Upper lobe of left lung (tissue), 6 donors: ENCODE data around the gene GPR158. TPM values are rescaled to one million over a fixed set of nuclear protein-coding genes. Genes with fewer than 3 reads are reported as not detected.
"Not testable (repeated sequence)": the region's sequence is repeated elsewhere in the genome, so short reads cannot be mapped to it uniquely, and the experiment has no call there.

Experiments
- ATAC-seq, 2 donors: fragments of 200-7000 bp; cut with Tn5 transposase; one replicate each; pipeline ENCODE4 v1.9.1; 2022; ENCODE audit warnings: mild to moderate bottlenecking in 2 of 2, moderate library complexity in 2 of 2; ENCODE audit not compliant: low FRiP score in 2 of 2
- DNase-seq, 2 donors: peaks; one replicate each; pipeline ENCODE4 v3.0.0-alpha.2; 2019 to 2020
- H3K27ac ChIP-seq, 4 donors: fragments of 200-600 bp; sonication (generic); one replicate each; pipeline ENCODE4 v1.5.1; 2016 to 2019
- H3K27me3 ChIP-seq, 4 donors: fragments of 200-600 bp; sonication (generic); one replicate each; pipeline ENCODE4 v1.5.1; 2017 to 2019
- H3K36me3 ChIP-seq, 4 donors: fragments of 200-600 bp; sonication (generic); one replicate each; pipeline ENCODE4 v1.5.1; 2016 to 2019
- H3K4me1 ChIP-seq, 4 donors: fragments of 200-600 bp; sonication (generic); one replicate each; pipeline ENCODE4 v1.5.1; 2018 to 2019
- H3K4me3 ChIP-seq, 4 donors: fragments of 200-600 bp; sonication (generic); one replicate each; pipeline ENCODE4 v1.5.1; 2017 to 2019; ENCODE audit warnings: mild to moderate bottlenecking in 2 of 4, moderate library complexity in 1 of 4
- H3K9me3 ChIP-seq, 4 donors: fragments of 200-600 bp; sonication (generic); one replicate each; pipeline ENCODE4 v1.5.1; 2018 to 2019
- EP300 ChIP-seq, 4 donors: sonication (generic); formaldehyde crosslinking; IDR thresholded peaks; one replicate each; pipeline ENCODE4 v1.5.1; 2017; ENCODE audit warnings: antibody characterized with exemption in 4 of 4, control low read depth in 2 of 4
- POLR2A ChIP-seq, 4 donors: fragments of 450-650 bp; IDR thresholded peaks; one replicate each; pipeline ENCODE4 v1.5.1; 2016 to 2017; ENCODE audit warnings: antibody characterized with exemption in 4 of 4, mild to moderate bottlenecking in 2 of 4
- POLR2AphosphoS5 ChIP-seq, 2 donors: sonication (generic); formaldehyde crosslinking; IDR thresholded peaks; one replicate each; pipeline ENCODE4 v1.5.1; 2017; ENCODE audit warnings: antibody characterized with exemption in 2 of 2
- WGBS, 2 donors: methylation state at CpG; one replicate each; pipeline ENCODE4 v1.1.5; 2017 to 2018; 5-methylcytosine and 5-hydroxymethylcytosine counted together
- total RNA-seq, 6 donors: library from RNA; depleted of rRNA in 4 of 6; stranded (reverse); fragments of >200 nt in 4 of 6; gene quantifications; one replicate each; pipeline versions ENCODE4 v1.1.0 to v1.2.1, GENCODE V29; 2016 to 2021
- TF ChIP-seq, protein P1 (sequence below), 6 experiments: fragments of 450-650 bp in 4 of 6; fragments of 200-600 bp in 2 of 6; sonication (generic) in 2 of 6; IDR thresholded peaks; one replicate each; pipeline ENCODE4 v1.5.1; 2016 to 2019; ENCODE audit warnings: antibody characterized with exemption in 6 of 6
- donor health status: DM: no; HTN: no; CAD: no; lungs with moderate emphysema.
- donor health status: DM: no; HTN: yes; CAD: no; lungs with severe emphysema.

The GPR158 gene
- total RNA-seq, 6 donors from 2014 or later = 0.03 to 0.09 TPM; not detected in 4

DNA sequence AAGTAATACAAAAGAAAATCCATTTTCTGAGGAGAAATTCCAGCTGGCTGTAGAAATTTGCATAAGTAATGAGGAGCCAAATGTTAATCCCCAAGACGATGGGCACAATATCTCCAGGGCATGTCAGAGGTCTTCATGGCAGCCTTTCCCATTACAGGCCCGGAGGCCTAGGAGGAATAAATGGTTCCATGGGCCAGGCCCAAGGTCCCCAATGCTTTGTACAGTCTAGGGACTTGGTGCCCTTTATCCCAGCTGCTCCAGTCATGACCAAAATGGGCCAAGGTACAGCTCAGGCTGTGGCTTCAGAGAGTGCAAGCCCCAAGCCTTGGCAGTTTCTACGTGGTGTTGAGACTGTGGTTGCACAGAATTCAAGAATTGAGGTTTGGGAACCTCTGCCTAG, 182.5 kb downstream of the GPR158 start:
- no peak for ATAC-seq
- Histone ChIP-seq H3K27ac (no peak overlapping the region), H3K4me3 (no peak overlapping the region), H3K36me3 (no peaks in the 10 kb centered on the region), H3K9me3 (peaks cover 0 to 20% (median 6%) of the 10 kb centered on the region in 4 donors), H3K4me1 (no peaks in the 10 kb centered on the region), H3K27me3 (no peaks in the 10 kb centered on the region)
- WGBS, 2 donors = 61 to 69% methylated on average over 3 of the region's 3 CpGs
- DNase-seq = no peak
- TF ChIP-seq POLR2A (IDR thresholded peaks at IDR 0.05) (no peak), POLR2AphosphoS5 (IDR thresholded peaks at IDR 0.05) (no peak)
- TF ChIP-seq, protein P1, sequence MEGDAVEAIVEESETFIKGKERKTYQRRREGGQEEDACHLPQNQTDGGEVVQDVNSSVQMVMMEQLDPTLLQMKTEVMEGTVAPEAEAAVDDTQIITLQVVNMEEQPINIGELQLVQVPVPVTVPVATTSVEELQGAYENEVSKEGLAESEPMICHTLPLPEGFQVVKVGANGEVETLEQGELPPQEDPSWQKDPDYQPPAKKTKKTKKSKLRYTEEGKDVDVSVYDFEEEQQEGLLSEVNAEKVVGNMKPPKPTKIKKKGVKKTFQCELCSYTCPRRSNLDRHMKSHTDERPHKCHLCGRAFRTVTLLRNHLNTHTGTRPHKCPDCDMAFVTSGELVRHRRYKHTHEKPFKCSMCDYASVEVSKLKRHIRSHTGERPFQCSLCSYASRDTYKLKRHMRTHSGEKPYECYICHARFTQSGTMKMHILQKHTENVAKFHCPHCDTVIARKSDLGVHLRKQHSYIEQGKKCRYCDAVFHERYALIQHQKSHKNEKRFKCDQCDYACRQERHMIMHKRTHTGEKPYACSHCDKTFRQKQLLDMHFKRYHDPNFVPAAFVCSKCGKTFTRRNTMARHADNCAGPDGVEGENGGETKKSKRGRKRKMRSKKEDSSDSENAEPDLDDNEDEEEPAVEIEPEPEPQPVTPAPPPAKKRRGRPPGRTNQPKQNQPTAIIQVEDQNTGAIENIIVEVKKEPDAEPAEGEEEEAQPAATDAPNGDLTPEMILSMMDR (IDR thresholded peaks at IDR 0.05) = no peak

DNA sequence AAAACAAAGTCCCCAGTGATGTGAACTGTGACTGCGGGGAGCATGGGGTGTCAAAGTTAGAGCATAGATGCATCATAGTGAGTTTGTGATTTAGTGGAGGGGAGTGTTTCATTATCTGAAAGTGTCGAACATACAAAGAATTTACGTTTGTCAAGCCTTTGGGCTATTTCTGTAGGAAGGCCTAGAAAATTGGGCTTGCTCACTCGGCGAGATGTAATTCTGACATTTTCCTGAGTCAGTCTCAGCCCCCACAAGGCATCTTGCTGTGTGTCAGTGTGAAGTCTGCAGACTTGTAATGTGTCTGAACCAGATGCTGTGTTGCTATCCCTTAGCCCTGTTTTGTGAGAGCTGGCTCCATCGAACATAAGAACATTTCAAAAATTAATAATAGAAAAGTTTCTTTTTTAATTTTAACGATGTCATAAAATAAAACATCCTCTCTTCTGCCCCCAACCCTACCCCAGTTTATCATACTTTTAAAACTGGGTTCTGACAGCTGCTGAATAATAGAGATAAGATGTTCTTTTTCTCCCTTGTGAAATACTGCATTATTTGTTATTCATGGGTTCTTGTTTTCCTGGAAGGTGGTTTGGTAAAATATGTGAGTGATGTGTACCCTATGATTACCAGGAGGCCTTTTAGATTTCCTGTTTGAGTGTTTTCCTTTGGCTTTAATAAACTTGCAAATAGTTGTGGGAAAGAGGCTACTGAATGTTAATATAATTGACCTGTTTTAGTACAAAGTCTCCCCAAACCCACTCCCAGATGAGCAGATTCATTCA, 207.4 kb downstream of the GPR158 start:
- ATAC-seq (no peak), DNase-seq (no peak)
- Histone ChIP-seq H3K9me3 (no peaks in the 10 kb centered on the region), H3K4me1 (no peaks in the 10 kb centered on the region), H3K4me3 (no peak overlapping the region), H3K27me3 (no peaks in the 10 kb centered on the region), H3K36me3 (no peaks in the 10 kb centered on the region), H3K27ac (no peak overlapping the region)
- TF ChIP-seq POLR2A (IDR thresholded peaks at IDR 0.05) = no peak
- no peak for TF ChIP-seq POLR2AphosphoS5 (IDR thresholded peaks at IDR 0.05)
- TF ChIP-seq, protein P1 (IDR thresholded peaks at IDR 0.05) = no peak
- no peak for TF ChIP-seq EP300 (IDR thresholded peaks at IDR 0.05)
- WGBS, 2 donors = 40 to 47% methylated on average over 7 of the region's 7 CpGs

DNA sequence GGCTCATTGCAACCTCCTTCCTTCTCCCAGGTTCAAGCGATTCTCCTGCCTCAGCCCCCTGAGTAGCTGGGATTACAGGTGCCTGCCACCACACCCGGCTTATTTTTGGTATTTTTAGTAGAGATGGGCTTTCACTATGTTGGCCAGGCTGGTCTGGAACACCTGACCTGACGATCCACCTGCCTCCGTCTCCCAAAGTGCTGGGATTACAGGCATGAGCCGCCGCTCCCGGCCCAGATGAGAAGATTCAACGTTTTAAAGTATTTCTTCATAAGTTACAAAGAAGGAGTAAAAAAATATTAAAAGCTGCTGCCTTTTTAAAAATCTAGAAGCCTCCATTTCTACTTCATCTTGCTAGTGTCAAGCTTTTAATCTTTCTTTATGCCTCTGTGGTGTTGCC, 208.1 kb downstream of the GPR158 start:
- H3K27ac ChIP-seq, H3K4me3 ChIP-seq, ATAC-seq, H3K9me3 ChIP-seq, H3K4me1 ChIP-seq, DNase-seq, H3K27me3 ChIP-seq, H3K36me3 ChIP-seq: not testable (repeated sequence)
- WGBS, 2 donors = 60 to 84% methylated on average over 8 of the region's 8 CpGs

DNA sequence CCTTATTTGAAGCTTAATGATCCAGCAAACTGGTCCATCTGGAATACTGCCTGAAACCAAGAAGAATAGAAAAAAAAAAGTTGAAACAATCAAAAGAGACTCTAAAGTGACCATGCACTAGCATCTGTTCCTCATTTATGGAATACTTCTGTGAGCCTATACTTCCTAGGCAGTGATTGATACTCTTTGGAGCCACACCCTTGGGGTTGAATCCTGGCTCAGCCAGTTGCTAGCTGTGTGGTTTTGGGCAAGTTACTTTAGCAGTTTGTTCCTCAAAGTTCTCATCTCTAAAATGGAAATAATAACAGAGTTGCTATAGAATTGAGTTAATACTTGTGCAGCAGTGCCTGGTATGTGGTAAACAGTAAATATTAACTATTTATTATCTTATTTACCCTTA, 208.9 kb downstream of the GPR158 start:
- no peaks in the 10 kb centered on the region for H3K27me3 ChIP-seq
- no peak overlapping the region for H3K4me3 ChIP-seq
- TF ChIP-seq POLR2A (IDR thresholded peaks at IDR 0.05) = no peak
- TF ChIP-seq, protein P1 (IDR thresholded peaks at IDR 0.05) = no peak
- H3K27ac ChIP-seq = no peak overlapping the region
- no peak for DNase-seq
- peaks cover 0 to 8% (median under 1%) of the 10 kb centered on the region in 4 donors for H3K9me3 ChIP-seq
- H3K4me1 ChIP-seq = no peaks in the 10 kb centered on the region
- no peak for ATAC-seq
- no peaks in the 10 kb centered on the region for H3K36me3 ChIP-seq

DNA sequence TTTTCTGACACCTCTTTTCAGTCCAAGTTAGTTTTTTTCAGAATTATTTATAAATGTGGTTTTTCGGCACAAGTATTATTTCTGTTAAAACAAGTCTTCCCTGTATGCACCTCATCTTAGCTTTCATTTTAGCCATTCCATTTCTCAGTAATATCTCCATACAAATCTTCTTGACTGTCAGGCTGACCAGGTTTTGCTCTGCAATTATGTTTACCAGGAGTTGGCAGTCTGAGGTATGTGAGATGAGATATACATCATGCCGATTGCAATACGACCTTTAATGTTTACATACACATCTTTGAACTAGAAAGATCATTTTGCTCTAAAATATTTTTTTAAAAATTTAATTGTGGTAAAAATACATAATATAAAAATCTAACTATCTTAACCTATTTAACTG, 209.8 kb downstream of the GPR158 start:
- H3K27ac ChIP-seq = no peak overlapping the region

More for the DNA sequence above, 209.8 kb downstream of the GPR158 start:
- no peak for ATAC-seq
- peaks cover 0 to 18% (median 5%) of the 10 kb centered on the region in 4 donors for H3K9me3 ChIP-seq
- no peaks in the 10 kb centered on the region for H3K27me3 ChIP-seq
- WGBS, 2 donors = 75 to 76% methylated on average over 3 of the region's 3 CpGs
- TF ChIP-seq EP300 (IDR thresholded peaks at IDR 0.05) (no peak), POLR2A (IDR thresholded peaks at IDR 0.05) (no peak), POLR2AphosphoS5 (IDR thresholded peaks at IDR 0.05) (no peak)
- TF ChIP-seq, protein P1 (IDR thresholded peaks at IDR 0.05) = no peak
- no peak overlapping the region for H3K4me3 ChIP-seq
- DNase-seq = no peak
- no peaks in the 10 kb centered on the region for H3K36me3 ChIP-seq
- no peaks in the 10 kb centered on the region for H3K4me1 ChIP-seq
